Stimulated activated CD4-positive, alpha-beta T cell treated with anti-CD3 and anti-CD28 coated beads, Interleukin-4, amount 100 ng/mL, for 4 hours (primary cell): Measurements from ENCODE around the gene IL37.

Experiments
- DNase-seq, 2 experiments: peaks; one replicate each; pipeline ENCODE4 v3.0.0-alpha.2; 2020

IL37 gene

GRCh38 chr2:112910865-112911264 is at the start of gene IL37:
TSS of gene IL37 (plus strand) at chr2:112911165. CDS start at chr2:112913013, 1,848 bp downstream.
- no peak for DNase-seq

- no peak for DNase-seq
Observed at GRCh38 chr2:112864072-112864471, 46.9 kb upstream of the IL37 start.

- no peak for DNase-seq
Observed at GRCh38 chr2:112866128-112866835, 44.7 kb upstream of the IL37 start.

GRCh38 chr2:112867701-112868631 is 43.0 kb upstream of the IL37 start:
- no peak for DNase-seq

GRCh38 chr2:112869258-112869842 is 41.6 kb upstream of the IL37 start:
- peak in 1 of 2 experiments; percentile 9 for DNase-seq

- no peak for DNase-seq
Observed at GRCh38 chr2:112870841-112871835, 39.8 kb upstream of the IL37 start.

GRCh38 chr2:112876257-112876970 is 34.6 kb upstream of the IL37 start:
- DNase-seq, result no peak

GRCh38 chr2:112876971-112877361 is 34.0 kb upstream of the IL37 start:
- DNase-seq, result no peak

- no peak for DNase-seq
Observed at GRCh38 chr2:112877423-112877822, 33.5 kb upstream of the IL37 start.

GRCh38 chr2:112879491-112880041 is 31.4 kb upstream of the IL37 start:
- no peak for DNase-seq

- no peak for DNase-seq
Observed at GRCh38 chr2:112880091-112880531, 30.9 kb upstream of the IL37 start.

- DNase-seq, result no peak
Observed at GRCh38 chr2:112880696-112881095, 30.3 kb upstream of the IL37 start.

- DNase-seq, result peak; percentile 8 to 17
Observed at GRCh38 chr2:112881217-112881985, 29.6 kb upstream of the IL37 start.

GRCh38 chr2:112883669-112884068 is 27.3 kb upstream of the IL37 start:
- no peak for DNase-seq

- peak; percentile 54 to 65 for DNase-seq
Observed at GRCh38 chr2:112884869-112885505, 26.0 kb upstream of the IL37 start.

GRCh38 chr2:112885506-112885902 is 25.5 kb upstream of the IL37 start:
- no peak for DNase-seq

- no peak for DNase-seq
Observed at GRCh38 chr2:112886291-112886690, 24.7 kb upstream of the IL37 start.

- no peak for DNase-seq
Observed at GRCh38 chr2:112887964-112888749, 22.8 kb upstream of the IL37 start.

- no peak for DNase-seq
Observed at GRCh38 chr2:112889976-112890375, 21.0 kb upstream of the IL37 start.
